HG03575 (cell line): ENCODE measurements around the gene FGGY.
"Not testable (repeated sequence)": the region's sequence is repeated elsewhere in the genome, so short reads cannot be mapped to it uniquely, and the experiment has no call there.

ENCODE experiments used
- ATAC-seq: cut with Tn5 transposase; IDR thresholded peaks from one replicate; pipeline ENCODE4 v1.9.1; 2021; ENCODE audit not compliant: unreplicated experiment, insufficient number of reproducible peaks, low FRiP score; ENCODE audit errors: extremely low read depth

The FGGY gene

DNA sequence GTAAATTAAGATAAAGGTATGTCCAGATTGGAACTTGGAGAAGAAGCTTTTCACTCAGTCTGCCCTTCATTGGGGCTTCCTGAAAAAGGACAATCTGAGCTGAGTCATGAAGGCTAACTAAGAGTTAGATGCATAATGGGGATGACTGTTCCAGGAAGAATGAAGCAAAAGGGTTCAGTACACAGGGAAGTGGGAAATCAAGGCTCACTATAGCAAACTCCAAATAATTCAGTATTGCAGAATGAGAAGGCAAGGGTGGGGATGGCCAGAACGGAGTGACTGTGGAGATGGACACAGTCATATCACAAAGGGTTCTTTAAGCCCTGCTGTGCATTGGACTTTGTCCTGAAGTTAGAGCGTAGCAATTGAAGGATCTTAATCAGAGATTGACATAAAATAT lies 158.3 kb downstream of the FGGY start:
- no peak for ATAC-seq

DNA sequence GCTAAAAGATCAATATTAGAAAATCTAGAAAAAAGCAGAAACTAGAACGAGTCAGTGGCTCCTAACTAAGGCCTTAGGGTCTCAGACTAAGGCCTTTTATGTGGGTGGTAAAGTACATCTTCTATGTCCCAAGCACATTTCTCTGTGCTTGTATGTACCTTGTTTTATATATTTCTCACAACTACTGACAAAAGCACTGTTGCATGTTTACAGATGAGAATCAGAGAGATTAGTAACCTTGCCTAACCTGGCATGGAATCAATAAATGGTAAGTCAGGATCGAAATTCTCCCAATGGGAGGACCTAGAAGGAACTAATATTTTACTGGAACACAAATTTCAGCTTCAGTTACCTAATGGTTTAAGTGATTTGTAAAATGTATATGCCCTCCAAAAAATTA lies 160.9 kb downstream of the FGGY start:
- no peak for ATAC-seq

DNA sequence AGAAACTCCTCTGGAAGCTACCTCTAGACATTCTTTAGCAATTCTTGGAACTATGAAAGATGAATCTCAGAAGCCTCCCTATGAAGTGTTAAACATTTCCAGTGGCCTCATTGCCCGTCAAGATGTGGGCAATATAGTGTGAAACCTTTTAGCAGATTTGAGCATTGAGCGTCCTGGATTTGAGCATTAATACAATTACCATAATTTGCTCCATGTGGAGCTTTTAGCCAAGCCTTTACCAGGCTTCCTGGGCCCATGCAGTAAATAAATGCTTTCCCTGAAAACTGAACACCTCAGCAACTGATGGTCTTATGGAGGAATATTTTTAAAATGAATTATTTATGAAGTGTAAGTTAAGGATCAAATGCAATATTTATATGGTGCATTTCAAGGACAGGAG lies 162.0 kb downstream of the FGGY start:
- ATAC-seq, result no peak

DNA sequence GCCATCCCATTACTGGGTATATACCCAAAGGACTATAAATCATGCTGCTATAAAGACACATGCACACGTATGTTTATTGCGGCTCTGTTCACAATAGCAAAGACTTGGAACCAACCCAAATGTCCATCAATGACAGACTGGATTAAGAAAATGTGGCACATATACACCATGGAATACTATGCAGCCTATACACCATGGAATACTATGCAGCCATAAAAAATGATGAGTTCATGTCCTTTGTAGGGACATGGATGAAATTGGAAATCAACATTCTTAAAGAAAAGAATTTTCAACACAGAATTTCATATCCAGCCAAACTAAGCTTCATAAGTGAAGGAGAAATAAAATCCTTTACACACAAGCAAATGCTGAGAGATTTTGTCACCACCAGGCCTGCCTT lies 166.0 kb downstream of the FGGY start:
- ATAC-seq, result not testable (repeated sequence)

DNA sequence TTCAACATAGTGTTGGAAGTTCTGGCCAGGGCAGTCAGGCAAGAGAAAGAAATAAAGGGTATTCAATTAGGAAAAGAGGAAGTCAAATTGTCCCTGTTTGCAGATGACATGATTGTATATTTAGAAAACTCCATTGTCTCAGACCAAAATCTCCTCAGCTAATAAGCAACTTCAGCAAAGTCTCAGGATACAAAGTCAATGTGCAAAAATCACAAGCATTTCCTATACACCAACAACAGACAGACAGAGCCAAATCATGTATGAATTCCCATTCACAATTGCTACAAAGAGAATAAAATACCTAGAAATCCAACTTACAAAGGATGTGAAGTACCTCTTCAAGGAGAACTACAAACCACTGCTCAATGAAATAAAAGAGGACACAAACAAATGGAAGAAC lies 168.6 kb downstream of the FGGY start:
- ATAC-seq, result not testable (repeated sequence)

DNA sequence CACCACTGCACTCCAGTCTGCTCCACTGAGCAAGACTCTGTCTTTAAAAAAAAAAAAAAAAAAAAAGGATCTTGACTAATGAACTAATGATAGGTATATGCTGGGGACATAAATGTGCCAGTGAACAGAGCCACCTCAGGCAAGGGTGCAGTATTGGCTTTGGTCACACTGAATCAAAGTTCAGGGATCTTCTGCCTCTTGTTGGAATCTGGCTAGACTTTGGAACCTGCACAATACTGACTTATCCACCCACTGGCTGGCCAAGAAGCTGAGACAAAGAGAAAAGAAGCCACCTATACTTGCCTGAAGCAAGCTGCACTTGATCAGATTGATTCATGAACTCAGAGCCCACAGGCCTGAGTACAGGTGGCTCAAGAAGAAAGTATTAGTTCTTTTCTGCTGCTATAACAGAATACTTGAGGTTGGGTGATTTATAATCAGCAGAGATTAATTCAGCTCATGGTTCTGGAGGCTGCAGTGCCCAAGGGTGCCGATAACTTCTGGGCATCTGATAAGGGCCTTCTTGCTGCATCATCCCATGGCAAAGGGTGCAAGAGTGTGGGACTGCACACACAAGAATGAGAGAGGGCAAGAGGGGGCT lies 172.0 kb downstream of the FGGY start:
- ATAC-seq, result no peak

DNA sequence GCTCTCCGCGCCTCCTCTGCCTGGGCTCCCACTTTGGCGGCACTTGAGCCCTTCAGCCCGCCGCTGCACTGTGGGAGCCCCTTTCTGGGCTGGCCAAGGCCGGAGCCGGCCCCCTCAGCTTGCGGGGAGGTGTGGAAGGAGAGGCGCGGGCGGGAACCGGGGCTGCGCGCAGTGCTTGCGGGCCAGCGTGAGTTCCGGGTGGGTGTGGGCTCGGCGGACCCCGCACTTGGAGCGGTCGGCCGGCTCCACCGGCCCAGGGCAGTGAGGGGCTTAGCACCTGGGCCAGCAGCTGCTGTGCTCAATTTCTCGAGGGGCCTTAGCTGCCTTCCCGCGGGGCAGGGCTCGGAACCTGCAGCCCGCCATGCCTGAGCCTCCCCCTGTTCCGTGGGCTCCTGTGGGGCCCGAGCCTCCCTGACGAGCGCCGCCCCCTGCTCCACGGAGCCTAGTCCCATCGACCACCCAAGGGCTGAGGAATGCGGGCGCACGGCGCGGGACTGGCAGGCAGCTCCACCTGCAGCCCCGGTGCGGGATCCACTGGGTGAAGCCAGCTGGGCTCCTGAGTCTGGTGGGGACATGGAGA lies 175.2 kb downstream of the FGGY start:
- ATAC-seq, result not testable (repeated sequence)

DNA sequence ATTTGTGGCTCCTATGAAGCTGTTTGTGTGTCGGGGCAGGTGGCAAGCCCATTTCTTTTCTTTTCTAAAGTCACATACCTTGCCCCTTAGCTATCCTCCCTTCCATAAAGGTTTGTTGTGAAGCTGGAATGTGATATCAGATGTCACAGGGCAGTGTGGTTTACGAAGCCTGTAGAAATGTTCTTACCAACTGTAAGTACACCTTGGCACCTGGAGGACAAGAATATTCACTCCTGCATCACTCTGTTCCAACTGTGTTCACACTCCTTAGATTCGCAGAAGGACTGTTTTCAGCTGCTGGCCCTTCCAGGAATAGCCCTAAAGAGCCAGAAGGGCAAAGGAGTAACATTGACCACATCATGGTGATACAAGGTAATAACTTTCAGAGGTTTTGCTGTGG lies 176.9 kb downstream of the FGGY start:
- no peak for ATAC-seq

DNA sequence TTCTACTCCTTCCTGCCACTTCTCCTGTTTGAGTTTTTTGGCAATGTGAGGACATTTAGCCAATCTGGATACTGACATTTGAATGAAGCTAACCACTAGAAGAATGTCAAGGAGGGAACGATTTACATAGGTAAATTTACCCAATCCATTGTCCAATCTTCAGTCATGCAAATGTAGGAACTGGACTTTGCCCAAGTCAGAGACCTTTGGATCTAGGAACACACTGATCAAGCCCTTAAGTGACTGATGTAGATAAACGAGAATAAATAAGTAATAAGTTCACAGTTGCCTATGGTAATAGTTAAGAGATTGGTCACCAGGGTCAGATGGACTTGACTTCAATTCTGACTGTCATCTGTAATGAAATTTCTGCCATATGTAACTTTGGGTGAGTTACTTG lies 177.6 kb downstream of the FGGY start:
- no peak for ATAC-seq

DNA sequence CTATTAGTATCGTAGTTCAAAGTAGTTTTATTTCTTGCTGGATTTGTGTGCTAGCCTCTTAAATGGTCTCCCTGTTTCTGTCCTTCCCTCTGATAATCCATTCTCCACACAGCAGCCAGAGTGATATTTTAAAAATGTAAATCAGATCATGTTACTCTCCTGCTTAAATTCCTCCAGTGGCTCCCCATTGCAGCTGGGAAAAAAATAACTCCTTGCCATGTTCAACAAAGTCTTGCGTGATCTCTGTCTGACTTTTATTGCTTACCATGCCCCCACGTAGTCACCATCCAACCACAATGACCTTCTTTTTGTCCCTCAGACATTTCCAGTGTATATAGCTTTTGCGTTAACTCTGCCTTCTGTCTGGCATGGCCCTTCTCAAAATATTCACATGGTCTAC lies 178.8 kb downstream of the FGGY start:
- ATAC-seq, result no peak

DNA sequence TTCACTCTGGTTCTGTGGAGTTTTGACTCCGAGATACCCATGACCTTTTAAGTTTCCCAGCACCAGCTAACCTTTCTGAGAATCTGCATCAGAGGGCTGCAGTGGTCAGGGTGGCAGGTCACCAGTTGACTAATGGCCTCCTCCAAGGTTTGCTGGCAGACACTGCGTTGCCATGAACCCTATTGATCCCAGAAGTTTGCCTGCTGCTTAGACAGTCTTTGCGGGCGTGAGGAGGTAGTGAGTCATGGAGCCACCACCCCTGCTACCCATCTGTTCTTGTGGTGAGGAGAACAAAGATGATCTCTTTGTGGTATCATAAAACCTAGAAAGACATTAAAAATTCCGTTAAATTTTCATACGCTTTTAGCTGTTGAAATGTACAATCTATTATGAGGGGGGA lies 180.4 kb downstream of the FGGY start:
- ATAC-seq, result no peak

DNA sequence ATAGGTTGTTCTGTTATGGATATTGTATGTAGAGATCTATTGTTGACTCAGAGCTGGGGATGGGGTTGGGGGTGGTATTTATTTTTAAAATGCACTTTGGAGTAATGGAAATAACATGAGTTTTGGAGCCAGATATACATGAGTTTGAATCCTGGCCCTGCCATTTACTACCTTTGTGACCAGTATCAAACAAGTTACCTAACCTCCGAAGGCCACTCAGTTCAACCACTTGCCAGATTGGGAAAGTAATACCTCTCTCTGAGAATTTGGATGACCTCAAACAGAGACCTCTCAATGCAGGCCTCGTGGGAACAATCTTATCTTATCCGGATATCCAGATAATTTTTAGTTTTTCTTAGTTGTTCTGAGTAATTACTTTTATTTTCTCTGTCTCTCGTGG lies 181.0 kb downstream of the FGGY start:
- ATAC-seq, result no peak

DNA sequence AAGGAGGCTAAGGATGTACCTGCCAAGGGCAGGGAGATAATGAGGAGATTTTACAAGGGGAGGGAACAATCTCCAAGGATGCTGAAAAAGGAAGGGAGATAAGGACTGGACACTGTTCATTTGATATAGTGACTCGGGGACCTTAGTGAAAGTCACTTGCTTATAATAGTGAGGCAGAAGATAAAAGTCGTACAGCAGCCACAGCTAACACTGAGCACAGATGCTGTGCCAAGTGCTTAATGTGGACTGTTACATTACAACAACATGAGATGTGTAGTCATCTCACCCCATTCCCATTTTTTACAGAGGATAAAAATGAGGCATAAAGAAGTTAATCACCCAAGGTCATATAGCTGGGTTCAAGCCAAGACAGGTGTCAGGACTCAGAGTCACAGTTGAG lies 181.9 kb downstream of the FGGY start:
- ATAC-seq, result no peak

DNA sequence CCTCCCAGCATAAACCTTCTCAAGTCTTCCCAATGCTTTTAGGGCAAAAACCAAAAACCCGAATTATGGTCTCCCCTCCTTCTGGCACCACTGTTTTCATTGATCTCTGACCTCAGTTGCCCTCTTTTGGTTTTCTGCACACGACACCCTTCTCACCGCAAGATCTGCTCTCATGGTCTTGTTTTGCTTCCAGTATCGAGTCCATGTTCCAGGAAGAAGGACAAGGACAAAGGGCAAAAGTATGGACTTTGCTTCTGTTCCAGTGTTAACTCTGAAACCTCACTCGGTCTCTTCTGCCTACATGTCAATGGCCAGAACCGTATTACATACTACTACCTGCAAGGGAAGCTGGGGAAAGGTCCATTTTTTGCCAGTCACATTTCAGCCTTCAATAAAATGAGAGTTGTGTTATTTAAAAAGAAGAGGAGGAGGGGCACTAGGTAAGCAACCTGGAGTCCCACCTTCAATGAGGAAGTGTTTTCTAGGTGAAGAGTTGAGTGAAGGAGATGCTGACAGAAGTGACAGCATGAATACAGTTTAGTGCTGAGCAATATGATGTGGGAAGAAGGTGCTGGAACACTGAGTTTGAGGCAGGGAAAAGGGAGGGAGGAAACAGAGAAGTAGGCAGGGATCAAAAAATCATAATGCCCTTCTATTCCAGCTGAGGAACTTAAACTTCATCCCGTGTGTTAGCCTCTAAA lies 183.4 kb downstream of the FGGY start:
- no peak for ATAC-seq

DNA sequence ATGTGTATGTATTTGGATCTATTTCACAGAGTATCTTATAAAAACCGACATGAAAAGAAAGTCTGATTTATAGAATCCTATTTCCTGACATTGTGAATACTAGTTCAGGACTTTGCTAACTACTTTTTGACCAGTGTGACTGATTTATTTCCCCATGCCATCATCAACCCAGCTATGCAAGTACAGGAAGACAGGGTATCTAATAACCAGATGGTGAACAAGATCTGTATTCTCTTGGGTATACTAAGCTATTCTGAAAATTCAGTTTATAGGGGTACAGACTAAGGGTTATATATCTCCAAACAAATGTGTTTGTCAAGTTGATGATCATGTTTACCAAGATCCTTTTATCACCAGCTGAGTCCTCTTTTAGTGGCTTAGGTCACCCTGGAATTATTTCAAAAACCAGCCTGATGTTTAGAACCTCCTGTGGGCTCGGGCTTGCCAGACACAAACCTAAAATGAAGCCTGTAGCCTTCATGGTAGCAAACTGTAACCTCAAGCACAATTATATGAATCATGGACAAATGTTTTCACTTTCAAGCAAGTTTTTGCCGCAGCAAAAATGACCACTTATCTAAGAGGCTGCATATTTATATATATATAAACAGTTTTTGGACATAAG lies 185.1 kb downstream of the FGGY start:
- no peak for ATAC-seq

DNA sequence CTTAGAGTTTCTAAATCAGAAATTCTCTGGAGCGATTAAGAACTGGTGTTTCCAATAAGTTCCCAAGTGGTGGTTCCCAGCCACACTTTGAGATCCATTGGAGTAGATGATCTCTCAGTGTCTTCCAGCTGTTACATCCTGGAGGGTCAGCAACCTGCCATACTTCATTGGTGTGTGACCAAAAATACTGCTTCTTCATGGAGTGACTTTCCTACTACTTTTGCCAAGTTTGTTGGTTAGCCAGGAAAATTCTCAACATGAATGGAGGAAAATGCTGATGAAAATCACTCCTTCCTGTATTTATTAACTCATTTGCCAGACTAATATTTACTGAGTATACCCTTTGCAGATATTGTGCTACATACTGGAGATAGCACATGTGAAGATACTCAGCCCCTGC lies 186.1 kb downstream of the FGGY start:
- no peak for ATAC-seq

DNA sequence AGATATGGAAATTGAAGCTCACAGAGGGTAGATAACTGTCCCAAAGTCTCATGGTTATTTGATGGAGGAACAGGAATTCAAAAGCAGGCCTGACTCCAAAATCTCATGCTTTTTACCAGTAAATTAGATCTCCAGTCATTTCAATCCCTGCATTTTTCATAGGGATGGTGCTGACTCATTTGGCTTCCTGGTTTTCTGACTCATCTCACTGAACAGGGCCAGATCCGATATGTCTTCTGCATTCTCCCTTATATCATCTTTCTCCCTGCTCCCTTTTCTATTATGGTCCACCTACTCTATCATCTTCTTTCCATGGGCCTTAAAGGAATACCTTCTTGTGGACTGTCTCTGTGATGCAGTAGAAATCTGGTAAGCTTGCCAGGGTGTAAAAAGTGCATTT lies 187.2 kb downstream of the FGGY start:
- ATAC-seq, result no peak

DNA sequence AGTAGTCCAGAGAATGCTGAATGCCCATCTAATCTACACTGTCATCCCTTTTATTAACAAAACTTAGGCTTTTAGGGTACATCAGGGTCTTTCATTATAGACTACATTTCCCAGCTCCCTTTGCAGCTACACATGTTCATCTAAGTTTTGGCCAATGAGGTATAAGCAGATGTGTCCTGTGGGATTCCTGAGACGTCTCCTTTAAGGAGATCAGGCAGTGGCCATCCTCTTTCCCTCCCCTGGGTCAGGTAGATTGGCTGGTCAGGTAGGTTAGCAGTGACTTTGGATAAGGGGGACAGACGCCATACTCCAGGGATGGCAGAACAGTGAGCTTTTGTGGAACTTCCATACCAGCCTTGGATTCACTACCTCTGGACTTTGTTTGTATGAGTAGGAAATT lies 188.3 kb downstream of the FGGY start:
- no peak for ATAC-seq

DNA sequence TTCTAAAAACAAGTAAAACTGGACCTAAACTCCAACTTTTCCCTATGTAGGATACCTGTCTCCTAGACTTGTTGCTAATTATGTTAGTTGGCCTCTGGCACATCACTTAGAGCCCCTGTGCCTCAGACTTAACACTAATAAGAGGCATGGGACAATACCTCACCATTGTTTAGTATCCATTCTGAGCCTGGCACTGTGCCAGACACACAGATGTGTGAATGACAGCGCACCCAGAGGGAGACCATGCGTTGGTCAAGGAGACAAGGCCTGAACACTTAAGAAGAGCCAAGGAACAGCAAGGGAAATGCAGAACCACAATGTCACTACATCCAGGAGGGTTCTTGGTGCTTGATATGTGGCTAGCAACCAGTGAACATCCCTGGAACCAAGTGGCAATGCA lies 189.1 kb downstream of the FGGY start:
- ATAC-seq, result no peak

DNA sequence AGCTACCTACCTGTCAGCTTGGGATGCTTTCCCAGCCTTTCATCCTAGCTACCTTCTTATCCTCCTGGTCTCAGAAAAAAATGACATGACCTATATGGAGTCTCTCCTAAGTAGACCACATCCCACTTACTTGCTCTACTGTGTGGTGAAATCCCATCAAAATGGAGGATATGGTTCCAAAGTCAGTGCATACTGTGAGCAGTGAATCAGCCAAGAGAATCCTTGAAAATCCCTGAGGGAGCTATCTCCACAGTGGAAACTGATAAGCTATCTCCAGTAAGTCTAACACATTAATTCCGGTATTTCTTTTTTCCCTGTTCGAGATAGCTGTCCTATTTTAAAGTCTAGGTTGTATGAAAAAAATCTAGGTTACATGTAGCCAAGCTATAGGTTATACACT lies 189.7 kb downstream of the FGGY start:
- ATAC-seq, result no peak
